SH-SY5Y (cell line): ENCODE measurements around the gene SACM1L.

ENCODE experiments used
- GATA2 ChIP-seq: IDR thresholded peaks from 2 replicates; pipeline ENCODE4 v1.6.1; 2011; ENCODE audit warnings: mild to moderate bottlenecking, low read depth, low read length
- GATA3 ChIP-seq: IDR thresholded peaks from 2 replicates; pipeline ENCODE4 v1.6.1; 2011; ENCODE audit warnings: low read depth, mild to moderate bottlenecking, low read length, moderate library complexity

DNA sequence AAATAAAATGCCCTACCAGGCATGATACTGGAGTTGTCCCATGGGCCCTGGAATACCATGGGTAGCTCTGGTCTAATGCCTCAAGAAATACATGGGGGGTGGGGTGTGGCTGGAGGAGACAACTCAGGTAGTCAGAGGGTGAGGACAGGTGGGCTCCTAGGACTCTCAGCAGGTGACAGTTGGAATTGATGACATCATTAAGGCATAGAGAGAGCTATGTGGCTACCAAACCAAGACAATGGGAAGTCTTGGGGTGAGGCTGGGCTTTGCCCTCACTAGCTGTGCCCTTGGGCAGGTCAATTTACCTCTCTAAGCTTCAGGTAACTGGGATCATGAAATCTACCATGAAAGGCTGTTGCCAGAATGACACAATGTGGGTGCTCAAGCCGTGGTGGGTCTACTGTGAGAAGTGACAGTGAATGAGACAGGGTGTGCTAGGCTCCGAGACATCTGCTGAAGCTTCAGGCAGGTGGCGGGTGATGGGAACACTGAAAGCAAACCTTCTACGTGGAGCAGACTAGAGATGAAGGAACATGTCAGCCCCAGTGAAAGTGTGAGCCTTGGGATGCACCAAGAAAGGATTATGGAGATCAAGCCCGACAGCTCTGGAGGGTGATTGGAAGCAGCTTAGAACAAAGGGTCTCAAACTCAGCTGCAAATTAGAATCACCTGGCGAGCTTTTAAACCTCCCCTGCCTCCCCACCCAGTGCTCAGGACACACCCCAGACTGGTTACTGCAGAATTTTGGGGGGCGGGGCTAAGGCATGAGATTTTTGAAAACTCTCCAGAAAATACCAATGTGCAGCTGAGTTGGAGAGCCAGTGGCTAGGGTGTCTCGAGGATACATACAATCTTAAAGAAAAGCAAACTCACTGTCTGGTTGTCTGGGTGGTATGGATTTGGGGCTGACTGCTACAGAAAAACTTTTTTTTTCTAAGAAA is 85.7 kb downstream of the SACM1L start:
- TF ChIP-seq GATA2 (no peak), GATA3 (no peak)
